GDM1 (cell line): ENCODE measurements around the gene DLX6.

ENCODE experiments used
- DNase-seq: peaks from one replicate; lab custom pipeline; 2025; lab: John Stamatoyannopoulos, UW

The DLX6 gene

DNA sequence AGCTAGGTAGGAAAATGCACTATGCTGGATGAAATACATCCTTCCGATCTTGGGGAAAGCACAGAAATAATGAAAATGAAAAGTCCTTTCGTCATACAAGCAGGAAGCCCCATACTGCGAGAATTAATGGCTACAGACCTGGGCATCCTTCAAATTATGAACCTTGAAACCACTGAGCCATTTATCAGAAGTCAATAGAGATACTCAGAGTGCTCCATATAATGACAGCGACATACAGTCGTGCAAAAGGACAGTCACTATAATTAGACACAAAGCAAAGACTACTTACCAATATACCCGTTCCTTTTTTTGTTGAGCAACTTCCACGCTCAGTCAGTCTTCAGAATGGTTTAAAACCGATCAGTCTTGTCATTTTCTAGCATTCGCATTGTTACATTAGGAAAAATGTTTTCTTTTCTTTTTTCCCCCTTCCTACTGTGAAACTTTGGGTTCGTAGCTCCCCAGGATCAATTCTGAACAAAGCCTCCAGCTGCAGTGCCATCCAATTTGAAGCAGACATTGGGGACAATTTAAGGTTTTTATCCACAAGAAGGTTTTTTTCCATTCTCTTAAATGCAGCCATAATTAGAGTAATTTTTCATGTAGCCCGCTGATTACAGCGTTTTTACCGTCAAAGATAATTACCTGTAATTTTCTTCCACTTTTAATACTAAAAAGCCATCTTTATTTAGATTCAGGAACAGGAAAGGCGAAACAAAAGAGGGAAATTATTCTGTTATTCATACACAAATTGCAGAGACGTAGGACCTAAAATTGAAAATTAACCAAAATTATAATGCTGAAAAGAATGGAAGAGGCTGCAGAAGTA is 6.4 kb downstream of the DLX6 start:
- no peak for DNase-seq

DNA sequence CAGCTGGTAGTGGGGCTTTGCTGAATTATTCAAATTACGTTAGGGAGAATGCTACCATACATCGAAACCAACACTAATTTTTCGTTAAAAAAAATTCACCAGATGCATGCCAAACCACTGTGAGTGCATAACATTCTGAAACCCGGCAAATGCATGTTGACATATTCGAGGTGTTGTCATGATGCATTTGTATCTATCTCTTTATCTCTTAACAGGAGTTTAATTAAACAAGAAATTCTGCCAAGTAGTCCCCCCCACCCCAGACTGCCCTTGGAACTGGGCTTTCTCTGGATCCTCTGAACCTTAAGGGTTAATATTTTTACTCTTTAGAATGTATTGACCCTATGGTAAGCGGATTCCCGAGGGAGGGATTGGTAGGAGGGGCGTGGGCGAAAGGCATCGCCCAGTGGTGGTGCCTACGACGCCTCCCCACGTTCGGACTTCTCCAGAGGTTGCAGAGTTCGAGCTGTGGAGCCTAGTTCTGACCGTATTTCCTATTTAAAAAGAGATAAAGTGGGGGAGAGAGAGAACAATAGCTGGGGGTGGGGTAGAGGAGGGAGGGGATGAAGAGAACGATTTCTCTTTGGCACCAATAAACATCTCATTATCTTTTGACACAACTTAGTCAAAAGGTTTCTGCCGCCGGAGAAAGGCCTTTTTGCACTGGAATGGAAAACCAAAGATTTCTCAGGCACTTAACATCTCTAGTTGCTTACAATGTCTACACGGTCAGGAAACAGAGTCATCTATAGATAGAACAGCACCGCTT is 7.2 kb downstream of the DLX6 start:
- no peak for DNase-seq

DNA sequence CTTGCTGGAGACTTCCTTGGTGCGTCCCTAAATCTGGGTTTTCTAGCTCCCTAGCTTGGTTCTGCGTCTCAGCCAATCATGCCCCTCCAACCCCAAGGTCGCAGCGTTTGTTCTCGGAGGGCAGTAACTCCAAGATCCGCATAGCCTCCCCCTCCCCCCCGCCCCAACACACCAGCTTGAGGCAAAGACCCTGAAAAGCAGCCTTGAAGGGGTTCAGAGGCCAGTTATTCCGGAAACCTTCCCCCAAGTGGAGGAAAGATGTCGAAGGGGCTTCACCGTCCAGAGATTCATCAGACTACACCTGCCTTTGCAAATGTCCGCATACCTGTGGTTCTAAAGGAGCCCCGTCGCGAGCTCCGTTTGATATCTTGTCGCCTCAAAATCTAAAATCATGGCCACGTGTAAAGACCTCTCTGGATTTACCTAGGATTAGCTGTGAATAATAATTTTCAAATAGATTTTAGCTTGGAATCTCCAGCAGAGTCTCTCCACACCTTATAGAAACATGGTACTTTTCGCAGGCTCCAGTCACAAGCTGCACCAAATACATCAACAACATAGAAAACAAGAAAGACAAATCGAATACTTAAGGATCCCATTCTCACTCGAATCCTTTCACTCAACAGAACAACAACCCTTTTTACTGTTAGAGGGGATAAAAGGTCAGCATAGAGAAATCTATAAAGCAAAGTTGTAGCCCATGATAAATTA is 7.9 kb downstream of the DLX6 start:
- no peak for DNase-seq

DNA sequence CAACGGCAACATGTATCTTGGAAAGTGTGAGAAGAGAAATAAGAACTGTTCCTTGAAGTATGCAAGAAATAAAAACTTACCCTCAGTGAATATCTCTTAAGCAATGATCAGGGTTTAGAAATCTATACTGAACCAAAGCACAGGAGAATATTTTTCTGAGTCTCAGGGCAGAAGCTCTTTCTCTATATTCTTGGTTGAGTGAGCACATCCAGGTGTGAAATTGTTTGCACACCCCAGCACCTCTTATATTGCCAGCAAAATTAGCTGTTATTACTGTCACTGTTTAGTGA is 8.4 kb downstream of the DLX6 start:
- no peak for DNase-seq

DNA sequence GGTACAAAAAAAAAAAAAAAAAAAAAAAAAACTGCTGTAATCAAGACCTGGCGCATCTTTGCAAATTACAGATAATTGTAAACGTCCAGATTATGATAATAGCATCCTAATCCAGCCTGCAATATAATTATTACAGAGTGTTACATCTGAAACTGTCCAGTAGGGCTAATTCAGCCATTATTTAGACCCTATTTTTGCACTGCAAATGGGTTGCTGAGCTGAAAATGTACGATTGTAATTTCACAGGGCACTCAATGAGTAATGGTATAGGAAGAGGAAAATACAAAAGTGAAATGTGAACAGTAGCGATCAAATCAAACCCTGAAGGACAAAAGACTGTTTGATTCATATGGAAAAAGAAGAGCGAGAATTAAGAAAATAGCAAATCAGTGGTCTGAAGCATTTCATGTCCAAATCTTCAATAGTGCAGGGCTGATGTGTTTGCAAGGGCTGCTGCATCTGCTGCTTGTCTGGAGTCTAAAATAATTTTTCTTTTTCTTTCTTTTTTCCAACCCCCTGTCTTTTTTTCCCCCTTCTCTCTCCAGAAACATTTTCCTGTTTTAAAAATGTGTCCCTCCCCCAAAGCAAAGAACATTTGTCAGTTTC is 8.9 kb downstream of the DLX6 start:
- no peak for DNase-seq

DNA sequence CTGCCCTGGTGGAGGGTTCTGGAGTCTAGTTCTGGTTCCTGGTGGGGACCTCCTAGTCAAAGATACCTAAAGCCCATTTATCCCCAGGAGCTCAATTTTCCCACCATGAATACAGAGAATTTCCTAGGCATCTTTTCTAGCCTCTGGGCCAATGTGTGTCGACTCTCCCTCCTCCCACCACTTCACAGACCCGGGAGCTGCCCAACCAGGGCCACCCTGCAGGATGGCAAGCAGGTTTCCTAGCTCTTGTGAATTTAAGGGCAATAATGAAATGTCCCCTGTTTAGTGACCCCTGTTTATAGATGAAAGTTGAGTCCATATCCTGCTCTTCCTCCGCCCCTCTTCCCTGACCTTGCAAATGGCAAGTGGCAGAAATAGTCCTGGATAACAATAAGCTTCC is 9.9 kb downstream of the DLX6 start:
- no peak for DNase-seq

DNA sequence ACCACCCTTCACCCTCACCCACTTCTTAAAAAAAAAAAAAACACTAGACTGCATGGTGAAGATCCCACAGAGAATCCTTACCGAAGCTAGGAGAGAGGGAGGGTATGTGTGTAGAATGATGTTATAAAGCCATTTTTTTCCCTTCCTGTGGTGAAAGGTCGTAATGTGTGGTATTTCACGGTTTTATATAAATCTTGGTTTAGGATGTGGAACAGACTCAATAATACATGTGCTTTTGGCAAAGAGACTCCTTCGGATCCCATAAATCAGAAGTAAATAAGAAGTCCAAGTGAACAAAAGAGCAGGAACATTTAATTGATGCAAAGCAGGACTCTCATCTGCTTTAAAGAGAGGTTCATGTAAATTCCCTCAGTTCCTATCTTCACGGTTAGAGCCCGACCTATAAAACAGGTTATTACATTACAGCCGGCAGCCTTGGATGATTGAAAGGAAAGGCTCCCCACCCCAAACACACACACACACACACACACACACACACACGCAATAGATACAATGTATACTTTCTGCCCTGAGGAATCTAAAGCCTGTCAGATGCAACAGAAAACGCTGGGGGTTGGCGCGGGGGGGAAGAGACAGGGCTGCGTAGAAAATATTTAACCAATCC is 10.5 kb downstream of the DLX6 start:
- DNase-seq = no peak

DNA sequence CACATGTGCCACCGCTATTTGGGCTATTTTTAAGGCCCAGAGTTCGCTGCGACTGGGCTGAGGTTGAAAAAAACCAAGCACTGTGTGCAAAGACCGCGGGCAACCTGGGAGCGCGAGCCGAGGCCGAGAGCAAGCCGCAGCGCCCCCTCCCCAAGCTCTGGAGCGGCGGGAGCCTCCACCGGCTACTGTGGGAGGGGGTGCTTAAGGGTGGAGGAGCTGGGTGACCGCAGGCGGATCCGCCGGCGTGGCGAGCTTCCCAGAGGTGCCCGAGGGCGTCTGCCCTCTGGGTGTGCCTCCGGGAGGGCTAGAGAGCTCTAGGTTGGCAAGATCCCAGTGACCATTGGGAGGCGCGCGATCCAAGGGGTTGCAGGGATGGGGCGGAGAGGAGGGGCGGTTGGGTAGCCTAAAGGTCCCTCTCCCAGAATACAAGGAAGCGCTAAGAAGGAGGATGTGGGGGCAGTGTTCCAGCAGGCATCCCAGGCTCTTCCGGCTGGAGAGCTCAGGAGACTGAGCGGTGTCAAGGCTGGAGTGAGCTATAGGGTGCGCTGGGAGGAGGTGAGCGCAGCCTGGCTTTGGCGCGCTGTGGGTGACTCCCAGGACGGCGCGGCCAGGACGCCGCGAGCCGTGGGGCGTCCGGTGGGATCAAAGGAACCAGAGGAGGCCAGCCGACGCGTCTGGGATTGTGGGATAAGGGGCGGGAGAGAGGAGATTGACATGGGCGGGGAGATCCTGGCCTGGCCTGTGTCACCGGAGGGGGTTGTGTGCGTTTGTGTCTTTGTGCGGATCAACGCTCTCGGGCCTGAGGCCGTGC is 11.2 kb downstream of the DLX6 start:
- DNase-seq = no peak

DNA sequence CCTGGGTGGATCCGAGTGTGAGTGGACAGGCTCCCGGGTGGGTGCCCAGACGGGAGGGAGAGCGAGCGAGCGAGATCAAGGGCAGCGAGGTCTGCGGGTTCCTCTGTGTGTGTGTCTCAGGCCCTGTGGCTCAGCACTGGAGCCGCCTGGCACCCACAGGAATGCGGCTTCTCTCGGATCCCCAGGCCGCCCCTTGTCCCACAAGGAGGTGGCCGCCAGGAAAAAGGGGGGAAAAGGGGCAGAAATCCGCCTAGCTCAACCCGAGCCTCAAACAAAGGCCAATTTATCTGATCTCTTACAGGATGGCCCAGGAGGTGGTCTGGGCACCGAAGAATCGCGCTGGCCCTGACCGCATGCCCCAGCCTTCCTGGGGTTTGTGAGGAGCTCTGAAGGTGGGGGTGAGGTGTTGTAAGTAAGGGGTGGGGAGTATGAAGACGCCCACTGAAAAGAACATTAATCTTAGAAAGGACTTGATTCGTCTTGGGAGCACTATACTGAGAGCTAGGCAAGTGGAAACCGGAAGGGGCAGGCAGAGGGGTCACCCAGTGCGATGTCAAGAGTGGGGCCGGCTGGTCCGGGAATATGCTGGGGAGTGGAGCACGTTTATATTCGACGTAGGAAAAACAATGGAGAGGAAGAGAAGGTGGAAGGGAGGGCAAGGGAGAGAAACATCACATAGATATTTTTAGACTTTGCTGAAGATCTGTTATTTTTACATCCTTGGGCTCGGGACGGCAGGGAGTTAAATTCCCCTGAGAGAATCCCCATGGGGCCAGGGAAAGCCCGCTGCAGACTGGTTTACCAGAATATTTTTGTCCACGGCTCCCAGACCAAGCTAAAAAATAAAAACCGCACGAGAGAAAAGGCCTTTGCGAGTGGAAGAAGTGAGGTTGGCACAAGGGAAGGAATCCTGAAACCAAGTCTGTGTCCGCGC is 12.1 kb downstream of the DLX6 start:
- DNase-seq = no peak

DNA sequence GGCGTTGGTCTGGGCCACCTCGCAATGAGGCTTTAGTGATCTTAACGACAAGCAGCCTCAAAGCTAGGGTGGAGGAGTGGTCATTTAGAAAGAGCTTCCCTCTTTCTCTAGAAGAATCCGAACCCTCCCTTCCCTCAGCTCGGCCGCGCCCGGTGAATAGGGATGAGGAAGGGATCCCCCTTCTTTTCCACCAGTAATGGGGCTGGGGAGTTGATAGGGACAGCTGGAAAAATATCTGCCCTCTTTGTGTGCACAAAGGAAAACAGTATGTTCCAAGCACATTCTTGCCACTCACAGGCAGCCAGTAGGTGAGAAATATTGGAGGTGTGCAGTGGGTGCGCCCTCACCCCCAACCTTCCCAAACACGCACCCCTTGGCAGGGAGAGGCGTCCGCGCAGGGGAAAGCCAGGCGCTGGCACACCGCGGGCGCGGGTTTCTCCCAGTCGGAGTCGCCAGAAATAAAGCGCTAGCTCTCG is 12.8 kb downstream of the DLX6 start:
- DNase-seq = no peak

DNA sequence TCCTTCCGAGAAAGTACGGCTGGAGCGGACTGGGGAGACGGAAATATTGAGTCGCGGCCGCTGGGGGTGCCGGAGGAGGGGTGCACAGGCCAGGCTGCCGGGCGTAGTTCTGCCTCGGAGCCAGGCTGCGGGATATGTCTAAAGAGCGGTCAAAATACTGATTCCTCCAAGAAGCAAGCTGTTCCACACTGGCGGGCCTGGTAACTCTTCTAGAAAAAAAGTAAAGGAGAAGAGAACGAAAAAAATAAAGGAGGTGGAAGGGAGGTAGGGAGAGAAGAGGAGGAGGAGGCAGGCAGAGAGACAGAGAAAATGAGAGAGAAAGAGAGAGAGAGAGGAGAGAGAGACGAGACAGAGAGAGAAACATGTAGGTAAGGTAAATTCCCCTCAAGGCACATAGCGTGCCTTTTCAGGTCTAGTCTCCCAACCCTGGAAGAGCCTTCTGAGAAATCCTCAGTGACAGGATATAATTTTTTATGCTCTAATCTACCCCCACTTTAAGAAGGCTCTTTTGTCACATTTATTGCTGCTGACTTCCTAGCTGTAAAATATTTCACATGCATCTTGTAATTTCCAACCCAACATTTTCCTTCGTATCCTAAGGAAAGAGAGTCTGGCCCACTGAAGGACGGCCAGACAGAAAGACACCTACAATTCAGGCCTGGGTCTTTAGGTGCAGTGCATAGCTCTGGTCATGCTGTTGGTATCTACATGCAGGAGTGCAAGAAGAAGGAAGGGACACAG is 13.6 kb downstream of the DLX6 start:
- DNase-seq = no peak

DNA sequence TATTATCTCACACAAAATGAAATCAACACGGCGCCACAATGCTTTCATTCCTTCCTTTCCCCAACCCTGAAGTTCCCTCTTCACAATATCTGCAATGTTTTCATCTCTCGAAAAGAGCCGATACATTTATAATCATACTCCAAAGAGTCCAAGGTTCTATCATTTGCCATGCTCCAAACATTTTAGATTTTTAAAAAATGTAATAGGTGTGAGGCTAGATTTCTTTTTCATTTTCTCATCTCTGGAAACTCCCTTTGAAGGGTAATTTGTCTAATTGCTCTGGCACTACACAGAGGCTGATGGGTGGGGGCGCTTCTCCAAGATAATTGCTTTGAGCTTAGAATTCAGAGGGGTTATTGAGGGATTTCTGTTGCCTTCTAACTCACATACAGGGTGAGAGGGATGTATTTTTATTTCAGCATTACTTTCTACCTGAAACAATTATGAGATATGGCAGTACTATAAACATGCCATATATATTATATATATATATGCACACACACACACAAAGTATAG is 14.4 kb downstream of the DLX6 start:
- DNase-seq = no peak

DNA sequence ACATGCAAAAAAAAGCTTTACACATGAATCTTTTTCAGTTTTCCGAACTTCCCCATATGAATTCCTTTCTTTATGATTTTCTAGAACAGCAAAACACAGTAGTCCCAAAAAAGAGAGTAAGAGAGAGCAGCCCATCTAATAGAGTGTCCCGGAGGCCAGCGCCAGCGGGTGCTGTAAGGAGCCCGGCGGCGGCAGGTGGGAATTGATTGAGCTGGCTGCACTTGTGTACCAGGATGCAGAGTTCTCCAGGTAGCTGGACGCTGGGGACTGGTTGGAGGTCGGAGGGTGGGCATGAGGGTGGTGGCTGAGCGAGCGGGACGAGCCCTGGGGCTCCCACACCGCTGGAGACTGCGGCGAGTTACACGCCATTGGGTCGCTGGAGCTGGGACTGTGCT is 15.2 kb downstream of the DLX6 start:
- DNase-seq = no peak

DNA sequence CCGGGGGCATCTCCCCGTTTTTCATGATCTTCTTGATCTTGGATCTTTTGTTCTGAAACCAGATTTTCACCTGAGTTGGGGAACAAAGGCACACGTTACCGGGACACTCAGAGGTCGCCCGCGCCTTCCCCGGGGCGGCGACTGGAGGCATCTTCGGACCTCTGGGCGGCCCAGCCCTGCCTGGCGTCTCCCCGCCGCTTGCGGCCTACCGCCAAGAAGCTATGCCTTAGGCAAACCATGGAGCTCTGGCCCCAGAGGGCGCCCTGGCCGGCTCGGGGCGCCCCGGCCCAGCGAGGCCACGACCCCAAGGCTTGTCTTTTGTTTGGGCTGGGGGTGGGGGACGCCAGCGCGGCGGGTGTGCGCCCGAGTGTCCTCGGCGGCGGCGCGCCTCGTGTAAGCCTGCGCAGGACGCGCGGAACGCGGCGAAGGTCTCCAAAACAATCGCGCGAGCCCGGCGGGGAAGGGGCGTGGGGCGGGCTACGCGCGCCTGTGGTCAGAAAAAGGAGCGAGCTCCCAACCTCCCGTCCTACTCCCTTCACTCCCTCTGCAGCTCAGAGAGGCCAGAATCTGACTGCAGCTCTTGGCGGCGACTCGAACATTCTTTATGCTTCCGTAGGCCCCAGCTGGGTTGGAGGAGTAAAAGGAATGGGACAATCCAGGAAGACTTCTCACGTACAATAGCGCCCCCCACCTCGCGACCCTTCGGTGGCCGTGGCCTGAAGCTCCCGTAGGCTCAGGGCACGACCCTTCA is 15.8 kb downstream of the DLX6 start:
- no peak for DNase-seq

DNA sequence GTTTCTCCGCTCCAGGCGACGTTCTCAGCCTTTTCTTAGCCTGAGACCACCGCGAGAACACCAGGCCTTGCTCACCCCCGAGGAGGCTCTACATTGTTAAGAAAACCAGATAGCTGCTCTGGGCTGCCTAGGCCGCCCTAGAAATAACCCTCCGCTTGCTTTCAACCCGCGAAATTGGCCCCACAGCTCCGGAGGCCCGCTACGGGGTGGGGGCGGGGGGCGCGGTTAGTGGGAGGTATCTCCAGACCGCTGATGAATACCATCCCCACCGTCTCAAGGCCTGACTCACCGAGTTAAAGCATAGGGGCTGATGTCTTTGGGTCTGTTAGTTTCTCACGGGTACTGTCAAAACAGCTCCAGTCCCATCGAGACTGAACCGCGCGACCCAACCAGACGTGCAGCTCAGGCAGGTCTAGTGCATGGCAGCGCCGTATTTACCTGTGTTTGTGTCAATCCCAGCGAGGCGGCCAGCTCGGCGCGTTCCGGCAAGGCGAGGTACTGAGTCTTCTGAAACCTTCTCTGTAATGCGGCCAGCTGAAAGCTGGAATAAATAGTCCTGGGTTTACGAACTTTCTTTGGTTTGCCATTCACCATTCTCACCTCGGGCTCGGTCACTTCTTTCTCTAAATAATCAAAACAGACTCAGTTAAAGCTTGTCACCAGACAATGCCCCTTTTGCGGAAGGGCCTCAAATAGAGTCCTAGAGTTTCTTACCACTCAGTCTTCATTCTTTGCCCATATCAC is 16.6 kb downstream of the DLX6 start:
- DNase-seq = no peak

DNA sequence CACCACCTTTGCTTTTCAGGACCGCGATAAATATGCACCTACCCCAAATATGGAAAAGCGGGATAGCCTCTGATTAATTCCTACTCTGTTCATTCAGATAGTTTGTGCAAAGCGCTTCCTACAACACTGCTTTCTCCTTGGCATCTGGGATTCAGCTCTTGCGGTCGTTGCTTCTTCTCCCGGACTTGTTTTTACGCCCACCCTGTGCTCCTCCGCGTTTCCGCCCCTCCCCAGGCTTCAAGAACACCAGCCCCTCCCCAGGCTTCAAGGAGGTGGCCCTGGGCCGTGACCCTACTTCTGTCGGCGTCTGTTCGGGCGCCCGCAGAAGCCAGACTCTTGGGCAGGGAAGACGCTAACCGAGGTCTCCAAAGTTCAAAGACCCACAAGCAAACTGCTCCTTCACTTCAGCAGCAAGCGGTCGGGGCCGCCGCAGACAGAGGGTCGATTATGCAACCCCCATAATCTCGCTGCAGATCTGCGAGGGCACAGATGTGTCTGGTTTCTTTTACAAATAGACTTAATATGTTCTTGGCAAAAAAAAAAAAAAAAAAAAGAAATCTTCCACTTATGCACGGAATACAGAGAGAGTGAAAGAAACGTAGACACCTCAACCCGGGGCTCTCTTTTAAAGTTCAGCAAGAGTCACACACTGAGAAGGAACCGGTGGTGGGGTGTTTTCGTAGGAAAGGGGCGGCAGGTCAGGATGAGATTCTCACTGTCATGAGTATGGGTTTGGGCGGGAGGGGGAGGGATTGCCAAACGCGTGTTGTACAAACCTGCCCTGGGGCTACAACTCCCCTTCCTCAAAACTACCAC is 17.3 kb downstream of the DLX6 start:
- DNase-seq = no peak
